HCT116 (cell line): ENCODE measurements around the gene BBS12.

Experiments
- CBX3 ChIP-seq: IDR thresholded peaks from 2 replicates; pipeline ENCODE4 v1.6.1; 2012; ENCODE audit warnings: low read depth
- EZH2phosphoT487 ChIP-seq: fragments of 200-600 bp; IDR thresholded peaks from 2 replicates; pipeline ENCODE4 v1.6.1; 2018; ENCODE audit warnings: antibody characterized with exemption, borderline replicate concordance
- POLR2A ChIP-seq: IDR thresholded peaks from 2 replicates; pipeline ENCODE4 v1.7.0; 2011; ENCODE audit warnings: borderline replicate concordance; ENCODE audit not compliant: insufficient read depth, insufficient read length; ENCODE audit errors: extremely low read depth
- POLR2AphosphoS5 ChIP-seq: IDR thresholded peaks from 2 replicates; pipeline ENCODE4 v1.6.1; 2011; ENCODE audit warnings: mild to moderate bottlenecking, low read depth, low read length, moderate library complexity
- REST ChIP-seq: IDR thresholded peaks from 2 replicates; pipeline ENCODE4 v1.6.1; 2012; ENCODE audit warnings: low read depth
- SP1 ChIP-seq: IDR thresholded peaks from 2 replicates; pipeline ENCODE4 v1.6.1; 2012; ENCODE audit warnings: low read depth
- TCF7L2 ChIP-seq: IDR thresholded peaks from 2 replicates; pipeline ENCODE4 v1.7.0; 2011; ENCODE audit warnings: borderline replicate concordance, inconsistent platforms; ENCODE audit not compliant: insufficient read depth, insufficient read length; ENCODE audit errors: extremely low read depth
- ZFX ChIP-seq: fragments of 450-650 bp; IDR thresholded peaks from 2 replicates; pipeline ENCODE4 v1.6.1; 2017
- TF ChIP-seq, protein P1 (sequence below): IDR thresholded peaks from 2 replicates; pipeline ENCODE4 v1.6.1; 2012
- TF ChIP-seq, protein P2 (sequence below), 3 experiments: fragments of 200-600 bp in 1 of 3; sonication (generic) in 1 of 3; IDR thresholded peaks in 2 of 3; conservative IDR thresholded peaks in 1 of 3; 2 replicates each; pipeline ENCODE4 v1.5.1; 2012 to 2017; ENCODE audit warnings: low read depth in 2 of 3, low read length in 2 of 3, antibody characterized with exemption in 1 of 3, borderline replicate concordance in 1 of 3, control low read depth in 1 of 3, mild to moderate bottlenecking in 1 of 3, mixed read lengths in 1 of 3, mixed run types in 1 of 3, moderate library complexity in 1 of 3; ENCODE audit not compliant: insufficient read depth in 1 of 3
- TF ChIP-seq, protein P3 (sequence below): IDR thresholded peaks from 2 replicates; pipeline ENCODE4 v1.6.1; 2012

DNA sequence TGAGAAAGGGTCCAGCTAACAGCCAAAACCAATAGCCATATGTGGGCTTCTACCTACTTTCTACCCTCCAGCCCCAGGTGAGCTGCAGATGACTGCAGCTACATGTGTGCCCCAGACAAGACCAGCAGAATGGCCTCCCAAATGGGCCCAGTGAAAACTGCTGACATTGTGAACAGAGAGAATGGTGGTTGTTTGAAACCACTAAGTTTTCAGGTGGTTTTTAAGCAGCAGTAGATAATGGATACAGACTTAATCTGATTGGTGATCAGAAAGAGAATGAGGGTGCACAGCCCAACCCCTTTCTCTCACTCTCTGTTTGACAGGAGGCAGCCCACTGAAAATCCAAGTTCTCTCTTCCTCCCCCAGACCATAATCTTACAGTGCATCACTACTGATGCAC is 42.5 kb upstream of the BBS12 start:
- no peak for TF ChIP-seq POLR2A
- TF ChIP-seq EZH2phosphoT487: no peak
- TF ChIP-seq, protein P1, sequence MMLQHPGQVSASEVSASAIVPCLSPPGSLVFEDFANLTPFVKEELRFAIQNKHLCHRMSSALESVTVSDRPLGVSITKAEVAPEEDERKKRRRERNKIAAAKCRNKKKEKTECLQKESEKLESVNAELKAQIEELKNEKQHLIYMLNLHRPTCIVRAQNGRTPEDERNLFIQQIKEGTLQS: no peak
- TF ChIP-seq ZFX: no peak
- TF ChIP-seq, protein P2, sequence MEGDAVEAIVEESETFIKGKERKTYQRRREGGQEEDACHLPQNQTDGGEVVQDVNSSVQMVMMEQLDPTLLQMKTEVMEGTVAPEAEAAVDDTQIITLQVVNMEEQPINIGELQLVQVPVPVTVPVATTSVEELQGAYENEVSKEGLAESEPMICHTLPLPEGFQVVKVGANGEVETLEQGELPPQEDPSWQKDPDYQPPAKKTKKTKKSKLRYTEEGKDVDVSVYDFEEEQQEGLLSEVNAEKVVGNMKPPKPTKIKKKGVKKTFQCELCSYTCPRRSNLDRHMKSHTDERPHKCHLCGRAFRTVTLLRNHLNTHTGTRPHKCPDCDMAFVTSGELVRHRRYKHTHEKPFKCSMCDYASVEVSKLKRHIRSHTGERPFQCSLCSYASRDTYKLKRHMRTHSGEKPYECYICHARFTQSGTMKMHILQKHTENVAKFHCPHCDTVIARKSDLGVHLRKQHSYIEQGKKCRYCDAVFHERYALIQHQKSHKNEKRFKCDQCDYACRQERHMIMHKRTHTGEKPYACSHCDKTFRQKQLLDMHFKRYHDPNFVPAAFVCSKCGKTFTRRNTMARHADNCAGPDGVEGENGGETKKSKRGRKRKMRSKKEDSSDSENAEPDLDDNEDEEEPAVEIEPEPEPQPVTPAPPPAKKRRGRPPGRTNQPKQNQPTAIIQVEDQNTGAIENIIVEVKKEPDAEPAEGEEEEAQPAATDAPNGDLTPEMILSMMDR (IDR thresholded peaks at IDR 0.05 in 2 of 3, conservative IDR thresholded peaks at IDR 0.05 in 1 of 3; ENCODE audit: borderline replicate concordance in 1 of 3, insufficient read depth in 1 of 3, low read depth in 2 of 3, low read length in 2 of 3): no peak
- TF ChIP-seq CBX3: no peak
- TF ChIP-seq SP1: no peak
- TF ChIP-seq REST: no peak
- TF ChIP-seq, protein P3, sequence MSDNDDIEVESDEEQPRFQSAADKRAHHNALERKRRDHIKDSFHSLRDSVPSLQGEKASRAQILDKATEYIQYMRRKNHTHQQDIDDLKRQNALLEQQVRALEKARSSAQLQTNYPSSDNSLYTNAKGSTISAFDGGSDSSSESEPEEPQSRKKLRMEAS: no peak
- no peak for TF ChIP-seq POLR2AphosphoS5
- no peak for TF ChIP-seq TCF7L2
